Endothelial cell of umbilical vein (primary cell): ENCODE results near the gene NUTF2. TPM values are rescaled to one million over a fixed set of nuclear protein-coding genes. Genes with fewer than 3 reads are reported as not detected.

Experiments
- BruUV-seq: library from RNA; stranded (reverse); fragments of 400-500 nt; replicated peaks from 2 replicates; lab custom pipeline; 2021; lab: Mats Ljungman, UMichigan
- CTCF ChIA-PET: fragments of 300-600, 350-600 bp; sonication (Branson Sonifier 250); formaldehyde crosslinking; loops from one replicate; lab custom pipeline; 2021; ENCODE audit warnings: antibody characterized with exemption, inconsistent platforms; lab: Charles Lee
- POLR2A ChIA-PET: fragments of 300-600, 350-600 bp; sonication (Branson Sonifier 250); formaldehyde crosslinking; loops from one replicate; lab custom pipeline; 2021; ENCODE audit warnings: antibody characterized with exemption, inconsistent platforms; lab: Charles Lee
- DNase-seq: peaks from one replicate; pipeline ENCODE4 v3.0.0-alpha.2; 2011; ENCODE audit warnings: low read depth, low spot score
- FAIRE-seq: peaks from 2 replicates; lab custom pipeline; 2011; peaks lifted over from hg19 to GRCh38; lab: Jason Lieb, UNC
- H2AFZ ChIP-seq: 2 replicates; pipeline ENCODE4 v1.6.0; 2012; ENCODE audit warnings: low read depth, low read length, control low read depth, inconsistent platforms
- H3K27ac ChIP-seq: 2 replicates; pipeline ENCODE4 v1.5.1; 2011; ENCODE audit warnings: low read depth, mild to moderate bottlenecking, control low read depth, low read length, moderate library complexity; ENCODE audit not compliant: insufficient read depth
- H3K27me3 ChIP-seq, 2 experiments: 2 replicates each; pipeline versions ENCODE4 v1.6.0 to v1.6.1; 2011; ENCODE audit warnings: low read length in 2 of 2, mixed read lengths in 1 of 2; ENCODE audit not compliant: control insufficient read depth in 2 of 2, insufficient read depth in 2 of 2
- H3K36me3 ChIP-seq, 2 experiments: 2 replicates in 1 of 2; 3 replicates in 1 of 2; pipeline ENCODE4 v1.5.1; 2011; ENCODE audit warnings: low read length in 2 of 2, mild to moderate bottlenecking in 1 of 2, moderate library complexity in 1 of 2; ENCODE audit not compliant: control insufficient read depth in 2 of 2, insufficient read depth in 2 of 2; ENCODE audit errors: extremely low read depth in 1 of 2
- H3K4me1 ChIP-seq: 3 replicates; pipeline ENCODE4 v1.5.1; 2011; ENCODE audit warnings: mild to moderate bottlenecking, low read length; ENCODE audit not compliant: control insufficient read depth, insufficient read depth; ENCODE audit errors: extremely low read depth
- H3K4me2 ChIP-seq: 2 replicates; pipeline ENCODE4 v1.6.1; 2011; ENCODE audit warnings: low read length, control low read depth, mixed read lengths; ENCODE audit not compliant: insufficient read depth
- H3K4me3 ChIP-seq, 3 experiments: fragments of 200-600 bp in 1 of 3; sonication (generic), shearing (Covaris generic) in 1 of 3; replicated peaks in 1 of 3; 2 replicates each; pipeline ENCODE4 v1.5.1; 2011 to 2016; ENCODE audit warnings: control low read depth in 3 of 3, low read length in 3 of 3, mild to moderate bottlenecking in 2 of 3, inconsistent platforms in 1 of 3, low read depth in 1 of 3, moderate library complexity in 1 of 3; ENCODE audit not compliant: insufficient read depth in 1 of 3
- H3K79me2 ChIP-seq: 2 replicates; pipeline ENCODE4 v1.6.0; 2012; ENCODE audit warnings: low read length, inconsistent platforms; ENCODE audit not compliant: control insufficient read depth, insufficient read depth
- H3K9ac ChIP-seq: replicated peaks from 2 replicates; pipeline ENCODE3; 2011; ENCODE audit warnings: low read length, control low read depth; ENCODE audit not compliant: insufficient read depth; ENCODE audit errors: extremely low read depth
- H3K9me1 ChIP-seq: replicated peaks from 3 replicates; pipeline ENCODE4 v1.6.0; 2011; ENCODE audit warnings: mild to moderate bottlenecking, low read length; ENCODE audit not compliant: control insufficient read depth, insufficient read depth; ENCODE audit errors: extremely low read depth
- H3K9me3 ChIP-seq: replicated peaks from 2 replicates; pipeline ENCODE4 v1.5.1; 2012; ENCODE audit warnings: low read length, inconsistent platforms; ENCODE audit not compliant: control insufficient read depth, insufficient read depth
- H4K20me1 ChIP-seq: replicated peaks from 2 replicates; pipeline ENCODE3; 2011; ENCODE audit warnings: mild to moderate bottlenecking, low read length; ENCODE audit not compliant: control insufficient read depth, insufficient read depth; ENCODE audit errors: extremely low read depth
- EZH2 ChIP-seq: IDR thresholded peaks from 2 replicates; pipeline ENCODE4 v1.6.1; 2012; ENCODE audit warnings: borderline replicate concordance, low read depth, mild to moderate bottlenecking, moderate library complexity, low read length, inconsistent platforms; ENCODE audit not compliant: severe bottlenecking
- FOS ChIP-seq: IDR thresholded peaks from 2 replicates; pipeline ENCODE4 v1.6.1; 2011; ENCODE audit warnings: mild to moderate bottlenecking, low read length, moderate library complexity, borderline replicate concordance; ENCODE audit not compliant: insufficient read depth
- GATA2 ChIP-seq: IDR thresholded peaks from 2 replicates; pipeline ENCODE4 v1.7.0; 2011; ENCODE audit warnings: low read depth, mild to moderate bottlenecking, moderate library complexity, mixed read lengths, low read length; ENCODE audit not compliant: insufficient read length, insufficient read depth
- JUN ChIP-seq: IDR thresholded peaks from 2 replicates; pipeline ENCODE4 v1.6.1; 2011; ENCODE audit warnings: borderline replicate concordance, low read depth; ENCODE audit not compliant: insufficient read length, insufficient read depth
- MYC ChIP-seq: IDR thresholded peaks from one replicate; pipeline ENCODE4 v1.6.1; 2011; ENCODE audit warnings: mild to moderate bottlenecking, low read depth, low read length
- POLR2A ChIP-seq: IDR thresholded peaks from 2 replicates; pipeline ENCODE4 v1.6.1; 2012; ENCODE audit warnings: low read depth, mild to moderate bottlenecking, control low read depth, low read length
- POLR2AphosphoS5 ChIP-seq: IDR thresholded peaks from 2 replicates; pipeline ENCODE4 v1.6.1; 2012; ENCODE audit warnings: low read depth, mild to moderate bottlenecking, control low read depth, low read length, moderate library complexity; ENCODE audit not compliant: insufficient read depth
- dilution Hi-C: fragments of 300-500 bp; cut with MboI; formaldehyde crosslinking; loops from one replicate; pipeline ENCODE4 v1.15.0; 2019; ENCODE audit warnings: low sequenced_read_pairs; ENCODE audit not compliant: extremely low pct_ligation_motif_present
- intact Hi-C: fragments of 100-400 bp; cut with micrococcal nuclease; formaldehyde crosslinking; loops from one replicate; pipeline ENCODE4 v1.10.0; 2022
- polyA plus RNA-seq, 4 experiments: library from polyadenylated mRNA; depleted of rRNA in 3 of 4; stranded (reverse) in 3 of 4; unstranded in 1 of 4; fragments of >200 nt; gene quantifications; 2 replicates each; pipeline versions ENCODE4 v1.2.1 to v1.2.3, GENCODE V29; 2011 to 2012; ENCODE audit warnings: missing spikeins in 1 of 4
- total RNA-seq: library from RNA; stranded (reverse); gene quantifications from 2 replicates; pipeline ENCODE4 v1.2.3, GENCODE V29; 2021
- TF ChIP-seq, protein P1 (sequence below): IDR thresholded peaks from 2 replicates; pipeline ENCODE4 v1.6.1; 2011; ENCODE audit not compliant: insufficient read depth, insufficient read length
- TF ChIP-seq, protein P2 (sequence below), 2 donors: IDR thresholded peaks; 1 replicate in 1 of 2; 2 replicates in 1 of 2; pipeline ENCODE4 v1.5.1; 2011; ENCODE audit warnings: low read length in 2 of 2, mild to moderate bottlenecking in 2 of 2, moderate library complexity in 2 of 2, control low read depth in 1 of 2, inconsistent platforms in 1 of 2, low read depth in 1 of 2; ENCODE audit not compliant: insufficient read depth in 1 of 2; ENCODE audit errors: extremely low read depth in 1 of 2

Gene NUTF2
- total and polyA plus RNA-seq, 2 donors (not counting 3 experiments of a cell fraction or from before 2014, with no cell fraction given): 208 to 273 TPM

DNA sequence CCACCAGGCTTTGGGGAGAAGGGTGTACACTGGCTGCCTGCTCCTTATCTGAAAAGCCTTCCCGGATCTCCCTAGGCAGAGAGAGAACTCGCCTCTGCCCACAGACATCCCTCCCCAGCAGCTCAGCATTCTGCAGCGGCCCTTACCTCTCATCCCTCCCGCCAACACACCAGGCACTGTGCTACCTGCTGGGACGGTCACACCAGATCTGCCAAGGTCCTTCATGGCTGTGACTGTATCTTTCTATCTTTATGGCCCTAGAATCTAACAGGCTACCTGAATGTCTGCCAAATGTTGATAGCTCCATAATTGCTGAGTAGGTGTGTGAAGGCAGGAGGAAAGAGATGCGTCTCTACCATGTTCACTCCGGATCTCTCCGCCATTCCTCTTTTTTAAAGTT lies 32.2 kb upstream of the NUTF2 start:
- Histone ChIP-seq H3K4me3 (no peak overlapping the region), H3K4me2 (no peak overlapping the region), H2AFZ (no peak overlapping the region), H3K9me1 (no peaks in the 10 kb centered on the region), H3K79me2 (no peaks in the 10 kb centered on the region), H3K36me3 (no peaks in the 10 kb centered on the region), H3K27me3 (no peaks in the 10 kb centered on the region), H4K20me1 (no peaks in the 10 kb centered on the region), H3K9me3 (no peaks in the 10 kb centered on the region), H3K9ac (no peak overlapping the region), H3K27ac (no peak overlapping the region), H3K4me1 (no peaks in the 10 kb centered on the region)
- FAIRE-seq: no peak
- TF ChIP-seq EZH2 (no peak), GATA2 (no peak), FOS (no peak)
- no TSS peak for BruUV-seq
- CTCF ChIA-PET: interaction anchor here (0.5 to 3.6 kb wide), 8 partner anchors 12 to 294 kb away, joined by 3 to 64 read pairs (median 29); no protein-coding TSS in a partner anchor
- DNase-seq: no peak
- intact Hi-C loops: no loop called here
- dilution Hi-C loops: no loop called here
- POLR2A ChIA-PET: no interaction called here

DNA sequence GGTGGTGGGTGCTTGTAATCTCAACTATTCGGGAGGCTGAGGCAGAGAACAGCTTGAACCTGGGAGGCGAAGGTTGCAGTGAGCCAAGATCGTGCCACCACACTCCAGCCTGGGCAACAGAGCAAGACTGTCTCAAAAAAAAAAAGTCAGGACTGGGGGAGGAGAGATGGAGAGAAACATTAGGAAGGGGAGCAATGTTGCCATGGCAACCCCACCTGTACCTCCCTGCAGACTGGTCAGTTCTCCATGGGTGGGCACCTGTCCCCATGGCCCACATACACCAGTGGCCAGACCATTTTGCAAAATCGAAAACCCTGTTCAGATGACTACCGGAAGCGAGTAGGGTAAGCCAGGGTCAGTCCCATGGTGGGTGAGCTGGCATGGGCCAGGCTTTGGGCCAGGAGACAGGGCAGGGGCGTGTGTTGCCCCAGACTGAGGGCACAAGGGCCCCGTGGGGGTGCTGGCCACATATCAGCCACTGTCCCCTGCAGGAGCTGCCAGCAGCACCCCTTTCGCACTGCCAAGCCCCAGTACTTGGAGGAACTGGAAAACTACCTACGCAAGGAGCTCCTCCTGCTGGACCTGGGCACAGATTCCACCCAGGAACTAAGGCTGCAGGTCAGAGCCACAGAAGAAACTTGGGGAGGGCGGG lies 26.0 kb upstream of the NUTF2 start:
- Histone ChIP-seq H3K27ac (no peak overlapping the region), H3K4me3 (no peak overlapping the region), H3K4me2 (no peak overlapping the region), H2AFZ (no peak overlapping the region), H3K9ac (peak overlapping the region; percentile 3), H3K79me2 (no peaks in the 10 kb centered on the region), H4K20me1 (no peaks in the 10 kb centered on the region), H3K4me1 (no peaks in the 10 kb centered on the region), H3K9me1 (no peaks in the 10 kb centered on the region), H3K27me3 (no peaks in the 10 kb centered on the region), H3K36me3 (no peaks in the 10 kb centered on the region), H3K9me3 (no peaks in the 10 kb centered on the region)
- TF ChIP-seq POLR2A (no peak), FOS (no peak), EZH2 (no peak), MYC (no peak), POLR2AphosphoS5 (no peak), JUN (no peak), GATA2 (no peak)
- TF ChIP-seq, protein P1, sequence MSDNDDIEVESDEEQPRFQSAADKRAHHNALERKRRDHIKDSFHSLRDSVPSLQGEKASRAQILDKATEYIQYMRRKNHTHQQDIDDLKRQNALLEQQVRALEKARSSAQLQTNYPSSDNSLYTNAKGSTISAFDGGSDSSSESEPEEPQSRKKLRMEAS: no peak
- TF ChIP-seq, protein P2, sequence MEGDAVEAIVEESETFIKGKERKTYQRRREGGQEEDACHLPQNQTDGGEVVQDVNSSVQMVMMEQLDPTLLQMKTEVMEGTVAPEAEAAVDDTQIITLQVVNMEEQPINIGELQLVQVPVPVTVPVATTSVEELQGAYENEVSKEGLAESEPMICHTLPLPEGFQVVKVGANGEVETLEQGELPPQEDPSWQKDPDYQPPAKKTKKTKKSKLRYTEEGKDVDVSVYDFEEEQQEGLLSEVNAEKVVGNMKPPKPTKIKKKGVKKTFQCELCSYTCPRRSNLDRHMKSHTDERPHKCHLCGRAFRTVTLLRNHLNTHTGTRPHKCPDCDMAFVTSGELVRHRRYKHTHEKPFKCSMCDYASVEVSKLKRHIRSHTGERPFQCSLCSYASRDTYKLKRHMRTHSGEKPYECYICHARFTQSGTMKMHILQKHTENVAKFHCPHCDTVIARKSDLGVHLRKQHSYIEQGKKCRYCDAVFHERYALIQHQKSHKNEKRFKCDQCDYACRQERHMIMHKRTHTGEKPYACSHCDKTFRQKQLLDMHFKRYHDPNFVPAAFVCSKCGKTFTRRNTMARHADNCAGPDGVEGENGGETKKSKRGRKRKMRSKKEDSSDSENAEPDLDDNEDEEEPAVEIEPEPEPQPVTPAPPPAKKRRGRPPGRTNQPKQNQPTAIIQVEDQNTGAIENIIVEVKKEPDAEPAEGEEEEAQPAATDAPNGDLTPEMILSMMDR (IDR thresholded peaks at IDR 0.05; ENCODE audit: extremely low read depth in 1 of 2, insufficient read depth in 1 of 2, low read depth in 1 of 2, low read length in 2 of 2): no peak
- dilution Hi-C loops (no loop called here), intact Hi-C loops (no loop called here)
- CTCF ChIA-PET: interaction anchor here (0.6 to 1.2 kb wide), 4 partner anchors 51 to 148 kb away, joined by 3 to 4 read pairs (median 4); no protein-coding TSS in a partner anchor
- DNase-seq: no peak
- FAIRE-seq: no peak
- POLR2A ChIA-PET: no interaction called here
- no TSS peak for BruUV-seq
